Keratinocyte (primary cell): ENCODE data around the gene FARSB. TPM values are rescaled to one million over a fixed set of nuclear protein-coding genes. Genes with fewer than 3 reads are reported as not detected.
A peak's percentile ranks its signal among the peaks of the same experiment; 100 is the strongest.

ENCODE experiments used
- DNase-seq: peaks from one replicate; pipeline ENCODE4 v3.0.0-alpha.2; 2011; ENCODE audit warnings: low read depth, missing footprints, low spot score
- FAIRE-seq: peaks from 2 replicates; lab custom pipeline; 2011; peaks lifted over from hg19 to GRCh38; lab: Jason Lieb, UNC
- H2AFZ ChIP-seq: 2 replicates; pipeline ENCODE4 v1.6.0; 2012; ENCODE audit warnings: low read length, control low read depth, inconsistent platforms; ENCODE audit not compliant: control insufficient read depth
- H3K27ac ChIP-seq: 2 replicates; pipeline ENCODE4 v1.5.1; 2011; ENCODE audit warnings: low read length; ENCODE audit not compliant: control insufficient read depth, insufficient read depth
- H3K27me3 ChIP-seq: 3 replicates; pipeline ENCODE4 v1.6.0; 2011; ENCODE audit warnings: low read length; ENCODE audit not compliant: control insufficient read depth, insufficient read depth; ENCODE audit errors: extremely low read depth
- H3K36me3 ChIP-seq, 2 experiments: 2 replicates in 1 of 2; 3 replicates in 1 of 2; pipeline ENCODE4 v1.5.1; 2011; ENCODE audit warnings: low read length in 2 of 2, mild to moderate bottlenecking in 1 of 2; ENCODE audit not compliant: control insufficient read depth in 2 of 2, insufficient read depth in 2 of 2; ENCODE audit errors: extremely low read depth in 1 of 2
- H3K4me1 ChIP-seq: 3 replicates; pipeline ENCODE4 v1.5.1; 2011; ENCODE audit warnings: low read length; ENCODE audit not compliant: control insufficient read depth, insufficient read depth; ENCODE audit errors: extremely low read depth
- H3K4me2 ChIP-seq: 3 replicates; pipeline ENCODE4 v1.6.0; 2011; ENCODE audit warnings: low read depth, low read length; ENCODE audit not compliant: control insufficient read depth, insufficient read depth; ENCODE audit errors: extremely low read depth
- H3K4me3 ChIP-seq, 3 experiments: fragments of 200-600 bp in 1 of 3; sonication (generic) in 1 of 3; 2 replicates in 2 of 3; 3 replicates in 1 of 3; pipeline ENCODE4 v1.5.1; 2011 to 2016; ENCODE audit warnings: low read length in 3 of 3, mild to moderate bottlenecking in 3 of 3, control low read depth in 2 of 3, inconsistent platforms in 1 of 3, low read depth in 1 of 3, mixed read lengths in 1 of 3, mixed run types in 1 of 3, moderate library complexity in 1 of 3; ENCODE audit not compliant: control insufficient read depth in 2 of 3, insufficient read depth in 2 of 3; ENCODE audit errors: extremely low read depth in 1 of 3
- H3K79me2 ChIP-seq: 2 replicates; pipeline ENCODE4 v1.6.0; 2012; ENCODE audit warnings: low read length; ENCODE audit not compliant: control insufficient read depth, insufficient read depth
- H3K9ac ChIP-seq: 3 replicates; pipeline ENCODE4 v1.6.0; 2011; ENCODE audit warnings: low read length; ENCODE audit not compliant: control insufficient read depth, insufficient read depth; ENCODE audit errors: extremely low read depth
- H3K9me1 ChIP-seq: 3 replicates; pipeline ENCODE4 v1.6.0; 2011; ENCODE audit warnings: low read length; ENCODE audit not compliant: control insufficient read depth, insufficient read depth; ENCODE audit errors: extremely low read depth
- H3K9me3 ChIP-seq: 2 replicates; pipeline ENCODE4 v1.5.1; 2012; ENCODE audit warnings: low read depth, low read length; ENCODE audit not compliant: control insufficient read depth
- H4K20me1 ChIP-seq: 3 replicates; pipeline ENCODE4 v1.6.0; 2011; ENCODE audit warnings: low read length; ENCODE audit not compliant: control insufficient read depth, insufficient read depth; ENCODE audit errors: extremely low read depth
- EZH2 ChIP-seq: IDR thresholded peaks from one replicate; pipeline ENCODE4 v1.6.1; 2012; ENCODE audit warnings: inconsistent platforms, mild to moderate bottlenecking, low read length, moderate library complexity
- dilution Hi-C: fragments of 300-500 bp; cut with MboI; formaldehyde crosslinking; loops from one replicate; pipeline ENCODE4 v1.7.0; 2020; ENCODE audit warnings: low sequenced_read_pairs; ENCODE audit not compliant: extremely low pct_ligation_motif_present
- polyA plus RNA-seq, 5 experiments: library from polyadenylated mRNA; depleted of rRNA in 3 of 5; stranded (reverse) in 3 of 5; stranded (forward) in 1 of 5; unstranded in 1 of 5; fragments of >200 nt; gene quantifications; 1 replicate in 1 of 5; 2 replicates in 3 of 5; 3 replicates in 1 of 5; pipeline versions ENCODE4 v1.2.1 to v1.2.3, GENCODE V29; 2011 to 2012; ENCODE audit warnings: missing spikeins in 2 of 5, low read depth in 1 of 5, low replicate concordance in 1 of 5
- TF ChIP-seq, protein P1 (sequence below), 3 experiments: IDR thresholded peaks in 1 of 3; conservative IDR thresholded peaks in 1 of 3; optimal IDR thresholded peaks in 1 of 3; 2 replicates in 2 of 3; 3 replicates in 1 of 3; pipeline versions ENCODE3 to v1.5.1; 2011; ENCODE audit warnings: low read length in 3 of 3, mild to moderate bottlenecking in 3 of 3, moderate library complexity in 2 of 3, control low read depth in 1 of 3, inconsistent platforms in 1 of 3; ENCODE audit not compliant: insufficient read depth in 2 of 3; ENCODE audit errors: extremely low read depth in 1 of 3

FARSB gene
- polyA plus RNA-seq, 1 donor (not counting 4 experiments of a cell fraction or from before 2014, with no cell fraction given): 68.8 TPM

DNA sequence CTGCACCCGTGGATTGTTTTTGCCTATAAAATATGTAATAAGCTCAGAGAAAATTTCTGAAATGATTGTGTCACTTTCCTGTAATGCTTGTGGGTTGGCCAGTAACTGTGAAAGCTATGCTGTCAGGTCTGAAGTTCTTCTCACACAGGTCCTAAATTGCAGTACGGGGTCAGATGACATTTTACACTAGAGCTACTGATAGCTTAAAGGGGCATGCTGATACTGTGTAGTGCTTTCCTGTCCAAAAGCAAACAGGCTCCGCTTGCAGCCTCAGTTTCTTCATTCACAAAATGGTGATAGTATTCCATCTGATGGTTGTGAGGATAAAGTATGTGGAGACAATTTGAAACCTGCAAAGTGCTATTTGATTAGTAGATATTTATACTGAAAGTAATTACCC lies 7.6 kb upstream of the FARSB start:
- Histone ChIP-seq H3K27ac (no peak overlapping the region), H3K4me1 (no peaks in the 10 kb centered on the region), H3K9ac (no peak overlapping the region), H3K4me3 (no peak overlapping the region), H2AFZ (no peak overlapping the region), H3K79me2 (no peaks in the 10 kb centered on the region), H3K9me3 (no peaks in the 10 kb centered on the region), H3K4me2 (no peak overlapping the region), H3K27me3 (no peaks in the 10 kb centered on the region), H3K9me1 (no peaks in the 10 kb centered on the region), H4K20me1 (no peaks in the 10 kb centered on the region), H3K36me3 (no peaks in the 10 kb centered on the region)
- TF ChIP-seq EZH2: no peak
- TF ChIP-seq, protein P1, sequence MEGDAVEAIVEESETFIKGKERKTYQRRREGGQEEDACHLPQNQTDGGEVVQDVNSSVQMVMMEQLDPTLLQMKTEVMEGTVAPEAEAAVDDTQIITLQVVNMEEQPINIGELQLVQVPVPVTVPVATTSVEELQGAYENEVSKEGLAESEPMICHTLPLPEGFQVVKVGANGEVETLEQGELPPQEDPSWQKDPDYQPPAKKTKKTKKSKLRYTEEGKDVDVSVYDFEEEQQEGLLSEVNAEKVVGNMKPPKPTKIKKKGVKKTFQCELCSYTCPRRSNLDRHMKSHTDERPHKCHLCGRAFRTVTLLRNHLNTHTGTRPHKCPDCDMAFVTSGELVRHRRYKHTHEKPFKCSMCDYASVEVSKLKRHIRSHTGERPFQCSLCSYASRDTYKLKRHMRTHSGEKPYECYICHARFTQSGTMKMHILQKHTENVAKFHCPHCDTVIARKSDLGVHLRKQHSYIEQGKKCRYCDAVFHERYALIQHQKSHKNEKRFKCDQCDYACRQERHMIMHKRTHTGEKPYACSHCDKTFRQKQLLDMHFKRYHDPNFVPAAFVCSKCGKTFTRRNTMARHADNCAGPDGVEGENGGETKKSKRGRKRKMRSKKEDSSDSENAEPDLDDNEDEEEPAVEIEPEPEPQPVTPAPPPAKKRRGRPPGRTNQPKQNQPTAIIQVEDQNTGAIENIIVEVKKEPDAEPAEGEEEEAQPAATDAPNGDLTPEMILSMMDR (optimal IDR thresholded peaks at IDR 0.05 in 1 of 3, IDR thresholded peaks at IDR 0.05 in 1 of 3, conservative IDR thresholded peaks at IDR 0.05 in 1 of 3; ENCODE audit: extremely low read depth in 1 of 3, insufficient read depth in 2 of 3, low read length in 3 of 3): no peak
- dilution Hi-C loops: no loop called here
- DNase-seq: no peak
- no peak for FAIRE-seq

DNA sequence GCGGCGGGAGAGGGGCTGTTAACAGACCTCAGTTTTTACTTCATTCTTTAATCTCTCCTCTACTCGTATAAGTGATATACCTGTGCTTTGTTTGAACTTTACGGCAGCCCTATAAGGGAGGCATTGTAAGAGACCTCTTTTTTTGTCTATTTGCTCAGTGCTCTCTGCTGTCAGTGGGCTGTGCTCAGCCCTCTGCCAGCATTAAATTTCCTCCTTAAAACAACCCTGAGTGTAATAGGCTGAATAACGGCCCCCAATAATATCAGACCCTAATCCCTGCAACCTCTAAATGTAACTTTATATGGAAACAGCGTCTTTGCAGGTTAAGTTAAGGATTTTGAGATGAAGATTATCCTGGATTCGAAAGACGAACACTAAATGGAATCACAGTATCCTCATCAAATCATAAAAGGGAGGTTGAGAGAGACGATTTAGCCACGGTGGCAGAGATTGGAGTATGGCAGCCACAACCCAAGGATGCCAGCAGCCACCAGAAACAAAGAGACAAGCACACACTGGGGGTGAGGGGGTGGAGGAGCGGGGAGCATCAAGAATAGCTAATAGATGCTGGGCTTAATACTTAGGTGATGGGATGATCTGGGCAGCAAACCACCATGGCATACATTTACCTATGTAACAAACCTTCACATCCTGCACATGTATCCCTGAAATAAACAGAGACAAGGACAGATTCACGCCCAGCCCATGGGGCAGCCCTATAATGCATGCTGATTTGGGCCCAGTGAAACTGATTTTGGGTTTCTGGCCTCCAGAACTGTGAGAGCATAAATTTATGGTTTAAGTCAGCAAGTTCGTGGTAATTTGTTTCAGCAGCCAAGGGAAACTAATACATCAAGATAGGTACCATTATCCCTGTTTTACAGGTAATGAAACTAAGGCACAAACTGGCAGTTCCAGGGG lies 894 bp upstream of the FARSB start:
- no peak for FAIRE-seq

More for the DNA sequence above, 894 bp upstream of the FARSB start:
- no peaks in the 10 kb centered on the region for H3K9me3 ChIP-seq
- dilution Hi-C loops: no loop called here
- H3K9ac ChIP-seq: peak overlapping the region; percentile 98
- peaks cover 6% of the 10 kb centered on the region for H4K20me1 ChIP-seq
- H3K27ac ChIP-seq: peak overlapping the region; percentile 100
- H3K9me1 ChIP-seq: no peaks in the 10 kb centered on the region
- peak overlapping the region; percentile 96 for H3K4me2 ChIP-seq
- peaks cover 28% of the 10 kb centered on the region for H3K4me1 ChIP-seq
- DNase-seq: no peak
- H3K27me3 ChIP-seq: no peaks in the 10 kb centered on the region
- H3K79me2 ChIP-seq: peaks cover 40% of the 10 kb centered on the region
- peaks cover 0 to 6% of the 10 kb centered on the region in 2 experiments for H3K36me3 ChIP-seq
- H3K4me3 ChIP-seq: peak overlapping the region; percentile 63 to 96 (median 93)
- H2AFZ ChIP-seq: peak overlapping the region; percentile 83
- TF ChIP-seq, protein P1 (optimal IDR thresholded peaks at IDR 0.05 in 1 of 3, IDR thresholded peaks at IDR 0.05 in 1 of 3, conservative IDR thresholded peaks at IDR 0.05 in 1 of 3; ENCODE audit: extremely low read depth in 1 of 3, insufficient read depth in 2 of 3, low read length in 3 of 3): no peak
- no peak for TF ChIP-seq EZH2
